ENCODE results near the gene MKNK2. TPM values are rescaled to one million over a fixed set of nuclear protein-coding genes. Genes with fewer than 3 reads are reported as not detected.

The MKNK2 gene
- total and polyA plus RNA-seq, 2 donors (not counting 1 experiment from before 2014, with no cell fraction given) = 440 to 777 TPM

GRCh38 chr19:2041683-2042484 is 9.2 kb downstream of the MKNK2 start:
- POLR2A ChIA-PET = interaction anchor here (0.5 to 7.4 kb wide), 25 partner anchors 8 to 579 kb away, joined by 3 to 69 read pairs (median 4); partner anchors contain the start of genes AP3D1 and MKNK2
- peaks cover 0 to 85% of the 10 kb centered on the region in 2 experiments for H3K36me3 ChIP-seq (replicated peaks in 1 of 2; ENCODE audit: control extremely low read depth in 1 of 2, control insufficient read depth in 1 of 2, extremely low read depth in 1 of 2, insufficient read depth in 2 of 2, low read length in 1 of 2)
- Mint-ChIP-seq H3K27me3 (no peaks in the 10 kb centered on the region), H3K9me3 (ENCODE audit: insufficient read depth) (no peaks in the 10 kb centered on the region), H3K4me1 (peaks cover 63% of the 10 kb centered on the region), H3K4me3 (peak overlapping the region; percentile 74), H3K27ac (peak overlapping the region; percentile 87)
- intact Hi-C loops (cut with micrococcal nuclease) = loop anchor here (1.0 to 2.0 kb wide), 2 partner anchors 8 to 23 kb away; no protein-coding TSS in a partner anchor
- ATAC-seq (ENCODE audit: low read depth) (peak; percentile 73), DNase-seq (peak; percentile 98)
- H4K20me1 ChIP-seq (ENCODE audit: control insufficient read depth, insufficient read depth, low read length, poor library complexity, severe bottlenecking) = peaks cover 95% of the 10 kb centered on the region
- no peak overlapping the region for H2AFZ ChIP-seq (ENCODE audit: insufficient read depth, low read depth, low read length, poor library complexity, severe bottlenecking)
- H3K9me3 ChIP-seq (ENCODE audit: control extremely low read depth in 1 of 3, control insufficient read depth in 2 of 3, insufficient read depth in 1 of 3, low read length in 2 of 3) = peaks cover 0 to 3% (median 0%) of the 10 kb centered on the region in 3 donors
- TF ChIP-seq EZH2 (IDR thresholded peaks at IDR 0.05; ENCODE audit: borderline replicate concordance, insufficient read depth, low read depth, low read length, poor library complexity, severe bottlenecking) = no peak
- no peak for TF ChIP-seq CTCF (IDR thresholded peaks at IDR 0.05)
- peaks cover 64% of the 10 kb centered on the region for H3K79me2 ChIP-seq (ENCODE audit: control insufficient read depth, insufficient read depth, low read length)
- H3K9ac ChIP-seq (ENCODE audit: low read length) = peak overlapping the region; percentile 69
- H3K4me1 ChIP-seq (ENCODE audit: control insufficient read depth in 2 of 2, insufficient read depth in 2 of 2, low read length in 2 of 2) = peaks cover 54 to 67% of the 10 kb centered on the region in 2 donors
- 2% methylated on average over 77 of the region's 77 CpGs for WGBS (ENCODE audit: insufficient coverage)
- H3K27ac ChIP-seq (ENCODE audit: low read length in 2 of 2) = peak overlapping the region; percentile 98 to 99
- peak overlapping the region; percentile 92 for H3K4me2 ChIP-seq (replicated peaks; ENCODE audit: low read depth, low read length, poor library complexity, severe bottlenecking)
- peak overlapping the region in 4 of 5 experiments; percentile 32 to 55 (median 42) for H3K4me3 ChIP-seq (ENCODE audit: control extremely low read depth in 1 of 5, extremely low read depth in 1 of 5, insufficient read depth in 1 of 5, low read depth in 2 of 5, low read length in 4 of 5)
- CTCF ChIA-PET = interaction anchor here (0.7 to 3.2 kb wide), 11 partner anchors 8 to 177 kb away, joined by 3 to 9 read pairs (median 4); no protein-coding TSS in a partner anchor
- no peaks in the 10 kb centered on the region for H3K27me3 ChIP-seq (replicated peaks in 1 of 4; ENCODE audit: control extremely low read depth in 1 of 4, control insufficient read depth in 3 of 4, insufficient read depth in 4 of 4, low read length in 3 of 4)

- peaks cover 0 to 7% (median 0%) of the 10 kb centered on the region in 3 donors for H3K9me3 ChIP-seq (ENCODE audit: control extremely low read depth in 1 of 3, control insufficient read depth in 2 of 3, insufficient read depth in 1 of 3, low read length in 2 of 3)
- H3K27ac ChIP-seq (ENCODE audit: low read length in 2 of 2) = peak overlapping the region; percentile 98
- POLR2A ChIA-PET = interaction anchor here (0.7 to 7.4 kb wide), 9 partner anchors 11 to 144 kb away, joined by 3 to 69 read pairs (median 4); partner anchors contain the start of genes AP3D1 and MKNK2
- no peak overlapping the region for H2AFZ ChIP-seq (ENCODE audit: insufficient read depth, low read depth, low read length, poor library complexity, severe bottlenecking)
- TF ChIP-seq CTCF (IDR thresholded peaks at IDR 0.05) (no peak), EZH2 (IDR thresholded peaks at IDR 0.05; ENCODE audit: borderline replicate concordance, insufficient read depth, low read depth, low read length, poor library complexity, severe bottlenecking) (no peak)
- peaks cover 58% of the 10 kb centered on the region for H3K4me1 Mint-ChIP-seq
- no peaks in the 10 kb centered on the region for H3K27me3 Mint-ChIP-seq
- peaks cover 51 to 61% of the 10 kb centered on the region in 2 donors for H3K4me1 ChIP-seq (ENCODE audit: control insufficient read depth in 2 of 2, insufficient read depth in 2 of 2, low read length in 2 of 2)
- H3K4me3 ChIP-seq (ENCODE audit: control extremely low read depth in 1 of 5, extremely low read depth in 1 of 5, insufficient read depth in 1 of 5, low read depth in 2 of 5, low read length in 4 of 5) = peak overlapping the region in 4 of 5 experiments; percentile 24 to 55 (median 42)
- peak overlapping the region; percentile 88 for H3K4me2 ChIP-seq (replicated peaks; ENCODE audit: low read depth, low read length, poor library complexity, severe bottlenecking)
- H3K27me3 ChIP-seq (replicated peaks in 1 of 4; ENCODE audit: control extremely low read depth in 1 of 4, control insufficient read depth in 3 of 4, insufficient read depth in 4 of 4, low read length in 3 of 4) = no peaks in the 10 kb centered on the region
- CTCF ChIA-PET = interaction anchor here (1.0 to 3.2 kb wide), 4 partner anchors 22 to 49 kb away, joined by 3 to 10 read pairs (median 6); no protein-coding TSS in a partner anchor
- ATAC-seq (ENCODE audit: low read depth) (no peak), DNase-seq (no peak)
- H4K20me1 ChIP-seq (ENCODE audit: control insufficient read depth, insufficient read depth, low read length, poor library complexity, severe bottlenecking) = peaks cover 89% of the 10 kb centered on the region
- no peaks in the 10 kb centered on the region for H3K9me3 Mint-ChIP-seq (ENCODE audit: insufficient read depth)
- H3K79me2 ChIP-seq (ENCODE audit: control insufficient read depth, insufficient read depth, low read length) = peaks cover 58% of the 10 kb centered on the region
- peak overlapping the region; percentile 69 for H3K9ac ChIP-seq (ENCODE audit: low read length)
- peaks cover 0 to 80% of the 10 kb centered on the region in 2 experiments for H3K36me3 ChIP-seq (replicated peaks in 1 of 2; ENCODE audit: control extremely low read depth in 1 of 2, control insufficient read depth in 1 of 2, extremely low read depth in 1 of 2, insufficient read depth in 2 of 2, low read length in 1 of 2)
- WGBS (ENCODE audit: insufficient coverage) = 36% methylated on average over 6 of the region's 6 CpGs
- peak overlapping the region; percentile 87 for H3K27ac Mint-ChIP-seq
- intact Hi-C loops (cut with micrococcal nuclease) = no loop called here
- H3K4me3 Mint-ChIP-seq = peak overlapping the region; percentile 71
These were observed 9.7 kb downstream of the MKNK2 start for GRCh38 chr19:2041433-2041682.

All from B cell (primary cell).